ENCODE data around the gene EIF2AK3. TPM values are rescaled to one million over a fixed set of nuclear protein-coding genes. Genes with fewer than 3 reads are reported as not detected.

The EIF2AK3 gene
- total and polyA plus RNA-seq, 8 donors = 4.8 to 92.3 (median 40.5) TPM

DNA sequence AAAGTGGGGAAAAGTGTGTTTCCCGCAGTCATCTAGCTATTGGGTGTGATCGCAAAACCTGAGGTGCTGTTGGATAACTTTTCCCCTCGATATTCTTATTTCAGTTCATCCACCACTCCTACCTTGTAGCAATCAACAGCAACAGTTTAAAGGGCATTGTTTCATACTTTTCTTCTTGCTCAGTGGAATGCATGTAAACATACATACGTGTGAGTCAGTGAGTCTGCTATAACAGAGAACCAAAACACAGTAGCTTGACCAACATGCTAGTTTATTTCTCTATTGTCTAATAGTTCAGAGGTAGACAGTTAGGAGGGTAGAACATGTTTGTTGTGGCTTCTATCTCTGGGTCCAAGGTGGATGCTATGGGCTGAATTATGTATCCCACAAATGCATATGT lies 97.2 kb downstream of the EIF2AK3 start:
- WGBS, 5 donors = 83 to 88% (median 87%) methylated on average over 4 of the region's 4 CpGs
- intact Hi-C loops (cut with DNase I; ENCODE audit: low total_unique reads) = no loop called here

DNA sequence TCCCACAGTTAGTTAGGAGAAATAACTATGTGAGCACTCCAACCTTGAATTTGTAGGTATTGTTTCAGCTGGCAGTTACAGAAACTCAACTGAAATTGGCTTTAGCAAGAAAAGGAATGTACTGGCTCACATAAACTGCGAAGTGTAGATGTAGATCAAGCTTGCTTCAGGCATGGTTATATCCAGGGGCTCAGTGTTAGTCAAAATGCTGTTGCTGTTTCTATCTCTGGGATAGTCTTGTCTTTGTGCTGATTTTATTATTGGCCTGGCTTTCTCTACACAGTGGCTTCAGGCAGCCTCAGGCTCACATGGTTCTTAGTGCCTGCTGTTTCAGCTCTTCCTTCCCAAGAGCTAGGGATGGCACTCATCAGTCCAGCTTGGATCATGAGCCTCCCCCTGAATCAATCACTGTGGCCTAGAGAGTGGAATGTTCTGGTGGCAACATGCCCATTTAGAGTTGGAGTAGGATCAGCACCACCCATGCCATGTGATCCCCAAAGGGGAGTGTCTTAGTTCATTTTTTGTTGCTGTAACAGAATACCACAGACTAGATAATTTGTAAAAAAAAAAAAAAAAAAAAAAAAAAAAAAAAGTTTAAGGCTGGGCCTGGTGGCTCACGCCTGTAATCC lies 105.7 kb downstream of the EIF2AK3 start:
- Histone ChIP-seq H3K9me3 (no peaks in the 10 kb centered on the region), H3K27ac (no peak overlapping the region), H3K27me3 (no peaks in the 10 kb centered on the region), H3K4me3 (no peak overlapping the region), H3K4me1 (no peaks in the 10 kb centered on the region), H3K36me3 (no peaks in the 10 kb centered on the region)
- intact Hi-C loops (cut with DNase I; ENCODE audit: low total_unique reads) = no loop called here
- TF ChIP-seq EP300 (IDR thresholded peaks at IDR 0.05) = no peak
- no peak for TF ChIP-seq POLR2AphosphoS5 (IDR thresholded peaks at IDR 0.05)
- TF ChIP-seq, protein P1, sequence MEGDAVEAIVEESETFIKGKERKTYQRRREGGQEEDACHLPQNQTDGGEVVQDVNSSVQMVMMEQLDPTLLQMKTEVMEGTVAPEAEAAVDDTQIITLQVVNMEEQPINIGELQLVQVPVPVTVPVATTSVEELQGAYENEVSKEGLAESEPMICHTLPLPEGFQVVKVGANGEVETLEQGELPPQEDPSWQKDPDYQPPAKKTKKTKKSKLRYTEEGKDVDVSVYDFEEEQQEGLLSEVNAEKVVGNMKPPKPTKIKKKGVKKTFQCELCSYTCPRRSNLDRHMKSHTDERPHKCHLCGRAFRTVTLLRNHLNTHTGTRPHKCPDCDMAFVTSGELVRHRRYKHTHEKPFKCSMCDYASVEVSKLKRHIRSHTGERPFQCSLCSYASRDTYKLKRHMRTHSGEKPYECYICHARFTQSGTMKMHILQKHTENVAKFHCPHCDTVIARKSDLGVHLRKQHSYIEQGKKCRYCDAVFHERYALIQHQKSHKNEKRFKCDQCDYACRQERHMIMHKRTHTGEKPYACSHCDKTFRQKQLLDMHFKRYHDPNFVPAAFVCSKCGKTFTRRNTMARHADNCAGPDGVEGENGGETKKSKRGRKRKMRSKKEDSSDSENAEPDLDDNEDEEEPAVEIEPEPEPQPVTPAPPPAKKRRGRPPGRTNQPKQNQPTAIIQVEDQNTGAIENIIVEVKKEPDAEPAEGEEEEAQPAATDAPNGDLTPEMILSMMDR (IDR thresholded peaks at IDR 0.05) = no peak
- TF ChIP-seq POLR2A (IDR thresholded peaks at IDR 0.05) = no peak
- 80 to 94% (median 86%) methylated on average over 2 of the region's 2 CpGs for WGBS, 5 donors
- DNase-seq = no peak

More for the DNA sequence above, 97.2 kb downstream of the EIF2AK3 start:
- no peak for DNase-seq
- no peaks in the 10 kb centered on the region for H3K4me1 ChIP-seq
- H3K27me3 ChIP-seq = no peaks in the 10 kb centered on the region
- TF ChIP-seq, protein P1 (IDR thresholded peaks at IDR 0.05) = no peak
- TF ChIP-seq EP300 (IDR thresholded peaks at IDR 0.05) (no peak), POLR2A (IDR thresholded peaks at IDR 0.05) (no peak), POLR2AphosphoS5 (IDR thresholded peaks at IDR 0.05) (no peak)
- no peaks in the 10 kb centered on the region for H3K36me3 ChIP-seq
- H3K9me3 ChIP-seq = peaks cover 0 to 2% (median 0%) of the 10 kb centered on the region in 4 donors
- H3K27ac ChIP-seq = no peak overlapping the region
- no peak overlapping the region for H3K4me3 ChIP-seq

DNA sequence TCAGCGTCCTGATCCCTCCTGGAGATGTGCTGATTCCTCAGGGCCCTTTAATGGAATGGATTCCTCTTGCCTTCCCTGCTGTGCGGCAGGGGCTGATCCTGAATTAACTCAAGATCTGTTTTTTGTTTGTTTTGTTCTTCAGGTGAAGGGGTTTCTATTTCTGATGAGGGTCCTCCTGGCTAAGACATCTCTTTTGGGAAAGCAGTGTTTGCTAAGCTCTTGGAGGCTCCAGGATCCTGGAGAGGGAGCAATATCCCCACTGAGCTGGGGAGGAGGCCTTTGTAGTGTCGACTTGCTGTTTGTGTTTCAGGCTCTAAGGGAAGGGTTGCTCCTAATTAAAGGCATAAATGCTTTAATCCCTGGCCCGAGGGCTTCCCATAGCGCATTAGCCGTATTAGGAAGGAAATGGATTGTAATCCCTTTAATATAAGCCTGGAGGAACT lies 109.5 kb downstream of the EIF2AK3 start:
- 35 to 46% (median 40%) methylated on average over 6 of the region's 6 CpGs for WGBS, 5 donors
- Histone ChIP-seq H3K9me3 (peaks cover 0 to 12% (median 5%) of the 10 kb centered on the region in 4 donors), H3K4me3 (no peak overlapping the region), H3K36me3 (no peaks in the 10 kb centered on the region), H3K4me1 (no peaks in the 10 kb centered on the region), H3K27ac (no peak overlapping the region), H3K27me3 (no peaks in the 10 kb centered on the region)
- TF ChIP-seq, protein P1 (IDR thresholded peaks at IDR 0.05) = no peak
- TF ChIP-seq EP300 (IDR thresholded peaks at IDR 0.05) (no peak), POLR2AphosphoS5 (IDR thresholded peaks at IDR 0.05) (no peak), POLR2A (IDR thresholded peaks at IDR 0.05) (no peak)
- DNase-seq = no peak
- intact Hi-C loops (cut with DNase I; ENCODE audit: low total_unique reads) = no loop called here

Other genes starting within 250 kb of the EIF2AK3 start
- 1 to 10 TPM in 1 of 5 donors, not detected in 4; 2.2 TPM for gene FOXI3, start 174.8 kb downstream of the EIF2AK3 start, total RNA-seq
- gene FOXI3, start 174.8 kb downstream of the EIF2AK3 start, polyA plus RNA-seq = not detected
- gene RPIA, start 64.2 kb upstream of the EIF2AK3 start, total RNA-seq = 10 to 100 TPM in 4 of 5 donors, 1 to 10 TPM in 1; 1.2 to 68.3 (median 12.9) TPM
- 10 to 100 TPM; 15.0 to 21.7 (median 16.6) TPM for gene RPIA, start 64.2 kb upstream of the EIF2AK3 start, polyA plus RNA-seq

Data from stomach (tissue), 9 donors.